OCI-LY1 (cell line): Measurements from ENCODE around the gene ZNF431.

ENCODE experiments used
- H2AFZ ChIP-seq: fragments of 200-600 bp; sonication (generic), shearing (Covaris generic); 2 replicates; pipeline ENCODE4 v1.6.0; 2014; ENCODE audit warnings: antibody characterized with exemption, mild to moderate bottlenecking, low read length
- H3F3A ChIP-seq: fragments of 200-600 bp; sonication (generic), shearing (Covaris generic); 2 replicates; pipeline ENCODE4 v1.6.0; 2014; ENCODE audit warnings: mild to moderate bottlenecking, antibody characterized with exemption, low read length, moderate library complexity; ENCODE audit not compliant: insufficient read depth
- H3K27ac ChIP-seq: fragments of 200-600 bp; sonication (generic); 2 replicates; pipeline ENCODE4 v1.5.1; 2014; ENCODE audit warnings: low read length, mixed run types, mild to moderate bottlenecking, low read depth; ENCODE audit not compliant: poor library complexity, severe bottlenecking
- H3K27me3 ChIP-seq: fragments of 200-600 bp; sonication (generic); 2 replicates; pipeline ENCODE4 v1.6.0; 2014; ENCODE audit warnings: antibody characterized with exemption, mild to moderate bottlenecking, low read length, moderate library complexity; ENCODE audit not compliant: insufficient read depth
- H3K36me3 ChIP-seq: fragments of 200-600 bp; sonication (generic); 2 replicates; pipeline ENCODE4 v1.6.1; 2014; ENCODE audit warnings: mild to moderate bottlenecking, antibody characterized with exemption, low read length, moderate library complexity, mixed read lengths; ENCODE audit not compliant: insufficient read depth
- H3K4me1 ChIP-seq: fragments of 200-600 bp; sonication (generic); 2 replicates; pipeline ENCODE4 v1.5.1; 2014; ENCODE audit warnings: mild to moderate bottlenecking, low read length, moderate library complexity; ENCODE audit not compliant: insufficient read depth, severe bottlenecking
- H3K4me2 ChIP-seq: fragments of 200-600 bp; sonication (generic), shearing (Covaris generic); 2 replicates; pipeline ENCODE4 v1.6.1; 2014; ENCODE audit warnings: low read length
- H3K4me3 ChIP-seq: fragments of 200-600 bp; sonication (generic); 2 replicates; pipeline ENCODE4 v1.5.1; 2014; ENCODE audit warnings: low read length, low read depth, mild to moderate bottlenecking, mixed read lengths; ENCODE audit not compliant: poor library complexity, severe bottlenecking
- H3K79me2 ChIP-seq: fragments of 200-600 bp; shearing (Covaris generic); 2 replicates; pipeline ENCODE4 v1.6.1; 2016; ENCODE audit warnings: mixed run types, low read length, mixed read lengths; ENCODE audit not compliant: insufficient read depth
- H3K9ac ChIP-seq: fragments of 200-600 bp; sonication (generic), shearing (Covaris generic); 2 replicates; pipeline ENCODE4 v1.6.1; 2014; ENCODE audit warnings: mild to moderate bottlenecking, low read length, mixed read lengths
- H3K9me2 ChIP-seq: fragments of 200-600 bp; sonication (generic), shearing (Covaris generic); 2 replicates; pipeline ENCODE4 v1.6.1; 2014; ENCODE audit warnings: low read depth, mild to moderate bottlenecking, low read length, mixed read lengths
- H3K9me3 ChIP-seq: fragments of 200-600 bp; shearing (Covaris generic); 2 replicates; pipeline ENCODE4 v1.6.1; 2014; ENCODE audit warnings: low read length, mixed read lengths
- H4K20me1 ChIP-seq: fragments of 200-600 bp; sonication (generic), shearing (Covaris generic); 2 replicates; pipeline ENCODE4 v1.6.0; 2016; ENCODE audit warnings: mild to moderate bottlenecking, low read length; ENCODE audit not compliant: insufficient read depth
- EZH2 ChIP-seq: fragments of 200-600 bp; sonication (generic), shearing (Covaris generic); IDR thresholded peaks from 2 replicates; pipeline ENCODE4 v1.8.0; 2017; ENCODE audit warnings: borderline replicate concordance, mixed run types, mild to moderate bottlenecking, antibody characterized with exemption, low read length, moderate library complexity, mixed read lengths
- TF ChIP-seq, protein P1 (sequence below): fragments of 200-600 bp; sonication (generic), shearing (Covaris generic); IDR thresholded peaks from 2 replicates; pipeline ENCODE4 v1.5.1; 2017; ENCODE audit warnings: mild to moderate bottlenecking, antibody characterized with exemption, low read length, moderate library complexity, mixed read lengths

The ZNF431 gene

DNA sequence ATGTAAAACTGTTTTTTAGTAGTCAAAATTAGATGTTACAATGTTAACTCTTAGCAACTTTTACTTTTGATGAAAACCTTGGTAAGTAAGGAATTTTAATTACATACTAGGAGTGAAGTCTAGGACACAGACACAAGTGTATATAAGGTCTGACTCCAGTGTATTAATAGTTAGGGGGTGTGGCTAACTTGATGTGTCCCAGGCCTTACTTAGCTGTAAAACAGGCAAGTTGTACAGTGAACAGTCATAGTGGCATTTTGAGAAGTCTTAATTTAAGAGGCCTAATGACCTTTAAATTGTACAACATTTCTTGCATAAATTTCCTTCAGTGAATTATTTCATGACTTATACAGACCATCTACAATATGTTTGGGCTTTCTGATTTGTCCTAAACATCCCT lies 6.8 kb downstream of the ZNF431 start:
- no peaks in the 10 kb centered on the region for H4K20me1 ChIP-seq
- H3K9me2 ChIP-seq, result no peaks in the 10 kb centered on the region
- no peaks in the 10 kb centered on the region for H3K27me3 ChIP-seq
- no peak overlapping the region for H3K9ac ChIP-seq
- H3K9me3 ChIP-seq, result peaks cover 16% of the 10 kb centered on the region
- H3K4me1 ChIP-seq, result no peaks in the 10 kb centered on the region
- no peak for TF ChIP-seq EZH2
- TF ChIP-seq, protein P1, sequence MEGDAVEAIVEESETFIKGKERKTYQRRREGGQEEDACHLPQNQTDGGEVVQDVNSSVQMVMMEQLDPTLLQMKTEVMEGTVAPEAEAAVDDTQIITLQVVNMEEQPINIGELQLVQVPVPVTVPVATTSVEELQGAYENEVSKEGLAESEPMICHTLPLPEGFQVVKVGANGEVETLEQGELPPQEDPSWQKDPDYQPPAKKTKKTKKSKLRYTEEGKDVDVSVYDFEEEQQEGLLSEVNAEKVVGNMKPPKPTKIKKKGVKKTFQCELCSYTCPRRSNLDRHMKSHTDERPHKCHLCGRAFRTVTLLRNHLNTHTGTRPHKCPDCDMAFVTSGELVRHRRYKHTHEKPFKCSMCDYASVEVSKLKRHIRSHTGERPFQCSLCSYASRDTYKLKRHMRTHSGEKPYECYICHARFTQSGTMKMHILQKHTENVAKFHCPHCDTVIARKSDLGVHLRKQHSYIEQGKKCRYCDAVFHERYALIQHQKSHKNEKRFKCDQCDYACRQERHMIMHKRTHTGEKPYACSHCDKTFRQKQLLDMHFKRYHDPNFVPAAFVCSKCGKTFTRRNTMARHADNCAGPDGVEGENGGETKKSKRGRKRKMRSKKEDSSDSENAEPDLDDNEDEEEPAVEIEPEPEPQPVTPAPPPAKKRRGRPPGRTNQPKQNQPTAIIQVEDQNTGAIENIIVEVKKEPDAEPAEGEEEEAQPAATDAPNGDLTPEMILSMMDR, result no peak
- no peak overlapping the region for H3K27ac ChIP-seq
- H3K36me3 ChIP-seq, result peaks cover 96% of the 10 kb centered on the region
- H2AFZ ChIP-seq, result no peak overlapping the region
- no peak overlapping the region for H3K4me3 ChIP-seq
- H3K4me2 ChIP-seq, result no peak overlapping the region
- no peaks in the 10 kb centered on the region for H3F3A ChIP-seq
- no peaks in the 10 kb centered on the region for H3K79me2 ChIP-seq

DNA sequence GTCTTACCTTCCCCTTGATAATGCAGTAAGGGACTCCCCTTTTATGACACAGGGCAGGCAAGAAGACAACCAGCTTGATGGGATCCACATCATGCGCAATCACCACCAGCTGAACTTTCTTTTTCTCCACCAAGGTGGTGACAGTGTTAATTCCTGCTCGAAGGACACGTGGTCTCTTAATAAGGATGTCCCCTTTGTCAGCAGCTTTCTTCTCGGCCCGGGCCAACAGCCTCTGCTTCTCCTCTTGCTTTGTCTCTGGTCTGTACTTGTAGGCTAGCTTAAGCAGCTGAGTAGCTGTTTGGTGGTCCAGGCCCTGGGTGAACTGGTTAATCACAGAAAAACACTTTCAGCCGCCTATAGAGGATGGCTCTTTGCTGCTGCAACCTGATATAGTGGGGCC lies 8.0 kb downstream of the ZNF431 start:
- peaks cover 84% of the 10 kb centered on the region for H3K36me3 ChIP-seq
- H3K9me3 ChIP-seq, result peaks cover 16% of the 10 kb centered on the region
- no peak for TF ChIP-seq EZH2
- TF ChIP-seq, protein P1, result no peak
- no peak overlapping the region for H3K4me2 ChIP-seq
- no peaks in the 10 kb centered on the region for H4K20me1 ChIP-seq
- no peaks in the 10 kb centered on the region for H3K4me1 ChIP-seq
- H3F3A ChIP-seq, result no peaks in the 10 kb centered on the region
- no peaks in the 10 kb centered on the region for H3K9me2 ChIP-seq
- no peak overlapping the region for H3K27ac ChIP-seq
- no peaks in the 10 kb centered on the region for H3K79me2 ChIP-seq
- no peak overlapping the region for H3K9ac ChIP-seq
- no peak overlapping the region for H3K4me3 ChIP-seq
- no peaks in the 10 kb centered on the region for H3K27me3 ChIP-seq
- no peak overlapping the region for H2AFZ ChIP-seq

DNA sequence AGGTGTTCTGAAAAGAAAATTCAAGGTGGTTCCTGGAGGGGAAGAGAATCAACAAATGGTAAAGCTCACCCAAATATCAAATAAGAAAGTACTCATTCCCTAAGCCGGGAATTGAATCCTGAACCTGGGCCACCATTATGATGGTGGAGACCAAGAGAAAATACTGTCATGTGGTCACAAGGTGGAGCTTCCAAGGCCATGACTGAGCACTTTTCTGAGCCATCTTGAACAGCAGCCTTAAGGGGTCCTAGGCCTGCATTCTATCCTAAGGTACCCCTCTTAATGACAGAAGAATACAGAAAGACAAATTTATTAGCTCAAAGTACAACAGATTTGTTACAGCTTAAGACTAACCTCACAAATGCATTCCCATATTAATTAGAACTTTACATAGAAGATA lies 9.6 kb downstream of the ZNF431 start:
- no peak overlapping the region for H2AFZ ChIP-seq
- peaks cover 79% of the 10 kb centered on the region for H3K36me3 ChIP-seq
- H4K20me1 ChIP-seq, result no peaks in the 10 kb centered on the region
- no peak overlapping the region for H3K9ac ChIP-seq
- no peak overlapping the region for H3K4me2 ChIP-seq
- H3K79me2 ChIP-seq, result peaks cover 4% of the 10 kb centered on the region; the same call in 1 of the 2 replicates
- H3K27me3 ChIP-seq, result no peaks in the 10 kb centered on the region
- no peaks in the 10 kb centered on the region for H3K9me2 ChIP-seq
- no peak overlapping the region for H3K4me3 ChIP-seq
- no peak overlapping the region for H3K27ac ChIP-seq
- no peak for TF ChIP-seq EZH2
- TF ChIP-seq, protein P1, result no peak
- H3F3A ChIP-seq, result no peaks in the 10 kb centered on the region
- no peaks in the 10 kb centered on the region for H3K4me1 ChIP-seq
- H3K9me3 ChIP-seq, result peaks cover 12% of the 10 kb centered on the region
